Stimulated activated CD4-positive, alpha-beta T cell treated with anti-CD3 and anti-CD28 coated beads, Interleukin-4, amount 100 ng/mL, for 1 hour (primary cell): Measurements from ENCODE around the gene SFTPA2.
"Not testable (repeated sequence)": the region's sequence is repeated elsewhere in the genome, so short reads cannot be mapped to it uniquely, and the experiment has no call there.

Source experiments
- DNase-seq: peaks from one replicate; pipeline ENCODE4 v3.0.0-alpha.2; 2020

SFTPA2 gene

GRCh38 chr10:79509934-79510508, 50.2 kb downstream of the SFTPA2 start:
- DNase-seq = not testable (repeated sequence)

GRCh38 chr10:79509306-79509933, 50.8 kb downstream of the SFTPA2 start:
- DNase-seq = not testable (repeated sequence)

- DNase-seq = not testable (repeated sequence)
These were observed 52.0 kb downstream of the SFTPA2 start for GRCh38 chr10:79508245-79508644.

DNA sequence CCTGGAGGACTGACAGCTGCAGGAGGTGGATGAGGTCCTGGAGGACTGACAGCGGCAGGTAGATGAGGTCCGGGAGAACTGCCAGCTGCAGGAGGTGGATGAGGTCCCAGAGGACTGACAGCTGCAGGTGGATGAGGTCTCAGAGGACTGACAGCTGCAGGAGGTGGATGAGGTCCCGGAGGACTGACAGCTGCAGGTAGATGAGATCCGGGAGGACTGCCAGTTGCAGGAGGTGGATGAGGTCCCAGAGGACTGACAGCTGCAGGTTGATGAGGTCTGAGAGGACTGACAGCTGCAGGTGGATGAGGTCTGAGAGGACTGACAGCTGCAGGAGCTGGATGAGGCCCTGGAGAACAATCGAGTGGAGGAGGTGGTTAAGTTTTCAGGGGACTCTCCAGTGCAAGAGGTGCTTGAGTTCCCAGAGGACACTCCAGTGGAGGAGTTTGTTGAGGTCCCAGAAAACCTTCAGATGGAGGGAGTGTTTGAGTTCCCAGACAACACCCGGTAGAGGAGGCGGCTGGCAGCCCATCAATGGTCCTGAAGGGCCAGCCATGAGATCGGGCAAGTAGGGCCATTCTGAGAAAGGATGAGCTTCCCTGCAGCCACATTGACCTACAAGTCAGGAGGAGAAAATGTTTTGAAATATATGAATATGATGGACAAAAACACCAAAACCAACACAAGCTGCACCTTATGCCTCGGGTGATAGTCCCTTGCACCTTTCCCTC, 52.6 kb downstream of the SFTPA2 start:
- DNase-seq = no peak
